BLaER1 treated with 17β-estradiol and CSF1 and Interleukin-3, amounts not matched to agents 10 nM and 100 nM (cell line): Measurements from ENCODE around the gene SCG3.
"Not testable (repeated sequence)": the region's sequence is repeated elsewhere in the genome, so short reads cannot be mapped to it uniquely, and the experiment has no call there.

Experiments used
- H3K27ac ChIP-seq, 11 experiments: shearing (Covaris generic); formaldehyde crosslinking; 2 replicates each; pipeline ENCODE4 v1.8.1; 2022
- H3K27me3 ChIP-seq, 11 experiments: shearing (Covaris generic); formaldehyde crosslinking; 2 replicates each; pipeline ENCODE4 v1.8.1; 2022
- H3K36me3 ChIP-seq, 11 experiments: shearing (Covaris generic); formaldehyde crosslinking; 2 replicates each; pipeline ENCODE4 v1.8.1; 2022
- H3K4me1 ChIP-seq, 10 experiments: shearing (Covaris generic); formaldehyde crosslinking; 2 replicates each; pipeline ENCODE4 v1.8.1; 2022
- H3K4me2 ChIP-seq, 11 experiments: shearing (Covaris generic); formaldehyde crosslinking; 2 replicates each; pipeline ENCODE4 v1.8.1; 2022
- H3K4me3 ChIP-seq, 10 experiments: shearing (Covaris generic); formaldehyde crosslinking; 2 replicates each; pipeline ENCODE4 v1.8.1; 2022
- H3K9ac ChIP-seq, 11 experiments: shearing (Covaris generic); formaldehyde crosslinking; 2 replicates each; pipeline ENCODE4 v1.8.1; 2022
- H3K9me3 ChIP-seq, 11 experiments: shearing (Covaris generic); formaldehyde crosslinking; replicated peaks in 1 of 11; 2 replicates each; pipeline ENCODE4 v1.8.1; 2022
- H4K20me1 ChIP-seq, 11 experiments: shearing (Covaris generic); formaldehyde crosslinking; 2 replicates each; pipeline ENCODE4 v1.8.1; 2022
- Cebpa-rat ChIP-seq, 11 experiments: shearing (Covaris generic); IDR thresholded peaks; 2 replicates each; pipeline ENCODE4 v1.8.1; 2022

Gene SCG3

GRCh38 chr15:51681303-51681963 lies at the start of gene SCG3:
Gene SCG3 (plus strand): TSS chr15:51681503. CDS start chr15:51681756, 253 bp downstream.
- H3K4me2 ChIP-seq: peak within 1 kb of the TSS in 2 of 11 experiments; percentile 45 to 60; a peak in 4 of 22 replicates
- H3K4me3 ChIP-seq: no peak within 1 kb of the TSS

GRCh38 chr15:51634591-51635198 lies 46.6 kb upstream of the SCG3 start:
- H3K4me1 ChIP-seq: peaks cover 0 to 56% (median 13%) of the 10 kb centered on the region in 10 experiments; a peak in 14 of 20 replicates
- peak overlapping the region in 5 of 11 experiments; percentile 5 to 83 (median 62); a peak in 10 of 22 replicates for H3K4me2 ChIP-seq
- no peaks in the 10 kb centered on the region for H3K36me3 ChIP-seq
- H3K4me3 ChIP-seq: no peak overlapping the region
- peaks cover 0 to 5% (median 0%) of the 10 kb centered on the region in 11 experiments; a peak in 1 of 22 replicates for H3K9me3 ChIP-seq
- H3K9ac ChIP-seq: peak overlapping the region in 4 of 11 experiments; percentile 38 to 62 (median 58); a peak in 5 of 22 replicates
- no peak for TF ChIP-seq Cebpa-rat (IDR thresholded peaks at IDR 0.05)
- no peaks in the 10 kb centered on the region for H4K20me1 ChIP-seq
- peak overlapping the region in 5 of 11 experiments; percentile 44 to 90 (median 78); a peak in 9 of 22 replicates for H3K27ac ChIP-seq
- H3K27me3 ChIP-seq: no peaks in the 10 kb centered on the region

More at GRCh38 chr15:51681303-51681963, at the start of gene SCG3:
- H3K9ac ChIP-seq: no peak within 1 kb of the TSS
- H3K4me1 ChIP-seq: peaks cover 0 to 28% (median 9%) of the 10 kb centered on the region in 10 experiments; a peak in 6 of 20 replicates
- H3K9me3 ChIP-seq: no peaks in the 10 kb centered on the region
- H4K20me1 ChIP-seq: no peaks in the 10 kb centered on the region
- H3K27me3 ChIP-seq: no peaks in the 10 kb centered on the region
- no peak for TF ChIP-seq Cebpa-rat (IDR thresholded peaks at IDR 0.05)
- no peak within 1 kb of the TSS for H3K27ac ChIP-seq
- H3K36me3 ChIP-seq: no peaks in the 10 kb centered on the region

- peaks cover 0 to 61% (median 6%) of the 10 kb centered on the region in 10 experiments; a peak in 15 of 20 replicates for H3K4me1 ChIP-seq
- no peaks in the 10 kb centered on the region for H3K27me3 ChIP-seq
- peaks cover 0 to 5% (median 0%) of the 10 kb centered on the region in 11 experiments; a peak in 1 of 22 replicates for H3K9me3 ChIP-seq
- H3K4me3 ChIP-seq: no peak overlapping the region
- H3K9ac ChIP-seq: peak overlapping the region in 4 of 11 experiments; percentile 33 to 73 (median 63); a peak in 7 of 22 replicates
- no peaks in the 10 kb centered on the region for H4K20me1 ChIP-seq
- no peak for TF ChIP-seq Cebpa-rat (IDR thresholded peaks at IDR 0.05)
- H3K4me2 ChIP-seq: peak overlapping the region in 5 of 11 experiments; percentile 40 to 73 (median 56); a peak in 10 of 22 replicates
- H3K27ac ChIP-seq: peak overlapping the region in 5 of 11 experiments; percentile 65 to 87 (median 74); a peak in 10 of 22 replicates
- no peaks in the 10 kb centered on the region for H3K36me3 ChIP-seq
These were observed 39.7 kb upstream of the SCG3 start for GRCh38 chr15:51641490-51642130.

GRCh38 chr15:51642696-51643095 lies 38.6 kb upstream of the SCG3 start:
- peak overlapping the region in 1 of 11 experiments; percentile 86; a peak in 1 of 22 replicates for H3K27ac ChIP-seq
- TF ChIP-seq Cebpa-rat (IDR thresholded peaks at IDR 0.05): no peak
- H3K9ac ChIP-seq: no peak overlapping the region
- H3K4me3 ChIP-seq: no peak overlapping the region
- H3K27me3 ChIP-seq: no peaks in the 10 kb centered on the region
- peaks cover 9 to 71% (median 16%) of the 10 kb centered on the region in 10 experiments for H3K4me1 ChIP-seq
- H3K9me3 ChIP-seq: no peaks in the 10 kb centered on the region
- no peaks in the 10 kb centered on the region for H4K20me1 ChIP-seq
- H3K36me3 ChIP-seq: no peaks in the 10 kb centered on the region
- H3K4me2 ChIP-seq: peak overlapping the region in 1 of 11 experiments; percentile 56; a peak in 3 of 22 replicates

- Histone ChIP-seq H3K4me2 (peak overlapping the region; percentile 27 to 74 (median 55)), H4K20me1 (no peaks in the 10 kb centered on the region), H3K9ac (peak overlapping the region in 3 of 11 experiments; percentile 25 to 64 (median 34); a peak in 3 of 22 replicates), H3K36me3 (no peaks in the 10 kb centered on the region), H3K4me1 (peaks cover 9 to 64% (median 16%) of the 10 kb centered on the region in 10 experiments), H3K27me3 (no peaks in the 10 kb centered on the region), H3K4me3 (no peak overlapping the region), H3K27ac (peak overlapping the region in 7 of 11 experiments; percentile 42 to 87 (median 51); a peak in 13 of 22 replicates), H3K9me3 (no peaks in the 10 kb centered on the region)
- TF ChIP-seq Cebpa-rat (IDR thresholded peaks at IDR 0.05): no peak
These were observed 34.2 kb upstream of the SCG3 start for GRCh38 chr15:51647128-51647562.

- peak overlapping the region in 6 of 11 experiments; percentile 55 to 74 (median 64); a peak in 7 of 22 replicates for H3K4me2 ChIP-seq
- H3K36me3 ChIP-seq, H3K9me3 ChIP-seq, H3K27me3 ChIP-seq, H3K4me3 ChIP-seq, H3K9ac ChIP-seq, H4K20me1 ChIP-seq: not testable (repeated sequence)
- H3K4me1 ChIP-seq: peaks cover 9 to 55% (median 16%) of the 10 kb centered on the region in 10 experiments
- H3K27ac ChIP-seq: peak overlapping the region in 5 of 11 experiments; percentile 44 to 87 (median 57); a peak in 9 of 22 replicates
These were observed 33.2 kb upstream of the SCG3 start for GRCh38 chr15:51648101-51648500.

- H3K27ac ChIP-seq, H3K4me3 ChIP-seq, H3K36me3 ChIP-seq, H3K4me2 ChIP-seq, H3K9ac ChIP-seq, H3K9me3 ChIP-seq, H3K27me3 ChIP-seq, H4K20me1 ChIP-seq: not testable (repeated sequence)
- H3K4me1 ChIP-seq: peaks cover 9 to 52% (median 16%) of the 10 kb centered on the region in 10 experiments
These were observed 32.7 kb upstream of the SCG3 start for GRCh38 chr15:51648643-51649042.

GRCh38 chr15:51649659-51650521 lies 31.4 kb upstream of the SCG3 start:
- Histone ChIP-seq H3K4me1 (peaks cover 9 to 40% (median 16%) of the 10 kb centered on the region in 10 experiments), H4K20me1 (no peaks in the 10 kb centered on the region), H3K4me3 (no peak overlapping the region), H3K27ac (peak overlapping the region in 1 of 11 experiments; percentile 32; a peak in 1 of 22 replicates), H3K9me3 (no peaks in the 10 kb centered on the region), H3K9ac (no peak overlapping the region), H3K27me3 (no peaks in the 10 kb centered on the region), H3K36me3 (no peaks in the 10 kb centered on the region), H3K4me2 (0 out of 22 replicates have a peak overlapping the region, but pooled peaks of 2 of the 11 experiments have one; percentile 20 to 23)
- no peak for TF ChIP-seq Cebpa-rat (IDR thresholded peaks at IDR 0.05)
